Transverse colon (tissue), 4 donors: ENCODE data around the gene TMEM252. TPM values are rescaled to one million over a fixed set of nuclear protein-coding genes. Genes with fewer than 3 reads are reported as not detected.

Experiments
- DNase-seq: peaks from one replicate; pipeline ENCODE4 v3.0.0-alpha.2; 2019
- H3K27ac ChIP-seq, 4 donors: fragments of 200-600 bp; sonication (generic); 2 replicates each; pipeline ENCODE4 v1.5.1; 2016 to 2018; ENCODE audit warnings: inconsistent platforms in 4 of 4
- H3K27me3 ChIP-seq: fragments of 200-600 bp; sonication (generic); 2 replicates; pipeline ENCODE4 v1.5.1; 2017; ENCODE audit warnings: inconsistent platforms
- H3K36me3 ChIP-seq, 4 donors: fragments of 200-600 bp; sonication (generic); 2 replicates each; pipeline ENCODE4 v1.5.1; 2017 to 2019; ENCODE audit warnings: inconsistent platforms in 4 of 4
- H3K4me1 ChIP-seq, 4 donors: fragments of 200-600 bp; sonication (generic); 2 replicates each; pipeline ENCODE4 v1.5.1; 2017 to 2020; ENCODE audit warnings: inconsistent platforms in 4 of 4
- H3K4me3 ChIP-seq, 4 donors: fragments of 200-600 bp; sonication (generic); 1 replicate in 1 of 4; 2 replicates in 3 of 4; pipeline versions ENCODE4 v1.5.1 to v1.6.1; 2017 to 2019; ENCODE audit warnings: inconsistent platforms in 4 of 4
- H3K9me3 ChIP-seq, 2 donors: fragments of 200-600 bp; sonication (generic); 2 replicates each; pipeline ENCODE4 v1.5.1; 2017 to 2019; ENCODE audit warnings: inconsistent platforms in 2 of 2
- CTCF ChIP-seq, 5 experiments: fragments of 200-600 bp in 3 of 5; fragments of 450-650 bp in 2 of 5; sonication (generic) in 3 of 5; IDR thresholded peaks; 1 replicate in 2 of 5; 2 replicates in 3 of 5; pipeline ENCODE4 v1.5.1; 2016 to 2017; ENCODE audit warnings: antibody characterized with exemption in 5 of 5, inconsistent platforms in 3 of 5, mild to moderate bottlenecking in 2 of 5, moderate library complexity in 1 of 5
- EP300 ChIP-seq: sonication (generic); formaldehyde crosslinking; IDR thresholded peaks from one replicate; pipeline ENCODE4 v1.6.1; 2017; ENCODE audit warnings: antibody characterized with exemption, low read depth
- POLR2A ChIP-seq: fragments of 450-650 bp; IDR thresholded peaks from one replicate; pipeline ENCODE4 v1.6.1; 2016; ENCODE audit warnings: antibody characterized with exemption, mild to moderate bottlenecking, moderate library complexity
- POLR2AphosphoS5 ChIP-seq, 3 donors: sonication (generic); formaldehyde crosslinking; IDR thresholded peaks; one replicate each; pipeline ENCODE4 v1.6.1; 2016; ENCODE audit warnings: antibody characterized with exemption in 3 of 3
- WGBS, 2 donors: methylation state at CpG; one replicate each; pipeline ENCODE4 v1.1.5; 2018; ENCODE audit warnings: low coverage in 1 of 2; 5-methylcytosine and 5-hydroxymethylcytosine counted together
- in situ Hi-C, 4 donors: fragments of 200-750 bp; cut with MboI; loops; one replicate each; pipeline versions ENCODE4 v1.15.0 to v1.15.1; 2017; ENCODE audit warnings: low sequenced_read_pairs in 3 of 4, low pct_ligation_motif_present in 1 of 4, low pct_unique_long_range_greater_than_20kb in 1 of 4
- intact Hi-C: fragments of 100-400 bp; cut with DNase I; formaldehyde crosslinking; loops from one replicate; pipeline ENCODE4 v1.15.1; 2023; ENCODE audit warnings: low total_unique reads
- total RNA-seq, 4 donors: library from RNA; depleted of rRNA; stranded (reverse); fragments of >200 nt; gene quantifications; one replicate each; pipeline ENCODE4 v1.1.0, GENCODE V29; 2016

TMEM252 gene
- total RNA-seq: 1 to 10 TPM in 1 of 4 donors, under 1 TPM in 1, not detected in 2; 0.48 to 2.3 TPM

- peaks cover 18 to 34% (median 24%) of the 10 kb centered on the region in 4 donors for H3K4me1 ChIP-seq
- 23 to 38% methylated on average over 5 to 8 of the region's 8 CpGs for WGBS, 2 donors
- H3K36me3 ChIP-seq: no peaks in the 10 kb centered on the region
- peak within 1 kb of the TSS; percentile 66 to 82 (median 74) for H3K27ac ChIP-seq
- H3K27me3 ChIP-seq: no peaks in the 10 kb centered on the region
- no peaks in the 10 kb centered on the region for H3K9me3 ChIP-seq
- DNase-seq: peak; percentile 47
- H3K4me3 ChIP-seq: no peak within 1 kb of the TSS
- in situ Hi-C loops (no loop called here), intact Hi-C loops (no loop called here)
- TF ChIP-seq POLR2AphosphoS5 (IDR thresholded peaks at IDR 0.05): peak; percentile 18 to 63 (median 61)
- no peak for TF ChIP-seq CTCF (IDR thresholded peaks at IDR 0.05)
Observed at GRCh38 chr9:68540712-68541535, at the start of gene TMEM252. Gene TMEM252 (minus strand): TSS chr9:68540883. CDS start chr9:68540814, 69 bp downstream.

- intact Hi-C loops (no loop called here), in situ Hi-C loops (loop anchor here in 3 of 4 donors (10.0 to 25.0 kb wide), 4 partner anchors 90 to 427 kb away; partner anchors contain the start of gene PRKACG (in 1 of the 3))
- WGBS, 2 donors: 77 to 88% methylated on average over 5 to 19 of the region's 19 CpGs
- Histone ChIP-seq H3K9me3 (peaks cover 4% of the 10 kb centered on the region in 2 donors), H3K27ac (no peak overlapping the region), H3K36me3 (no peaks in the 10 kb centered on the region), H3K4me1 (no peaks in the 10 kb centered on the region), H3K4me3 (no peak overlapping the region), H3K27me3 (no peaks in the 10 kb centered on the region)
- TF ChIP-seq POLR2AphosphoS5 (IDR thresholded peaks at IDR 0.05): no peak
- no peak for TF ChIP-seq POLR2A
- no peak for TF ChIP-seq CTCF (IDR thresholded peaks at IDR 0.05)
- no peak for TF ChIP-seq EP300
- DNase-seq: no peak
Observed at GRCh38 chr9:68585034-68585761, 44.5 kb upstream of the TMEM252 start.

- intact Hi-C loops (no loop called here), in situ Hi-C loops (loop anchor here (5.0 to 25.0 kb wide), 5 partner anchors 90 to 428 kb away; partner anchors contain the start of gene PRKACG (in 1 of the 4))
- TF ChIP-seq CTCF (IDR thresholded peaks at IDR 0.05): peak; percentile 97 to 99 (median 97)
- TF ChIP-seq POLR2A: no peak
- TF ChIP-seq POLR2AphosphoS5 (IDR thresholded peaks at IDR 0.05): peak in 1 of 3 donors; percentile 30
- DNase-seq: peak; percentile 87
- Histone ChIP-seq H3K4me1 (no peaks in the 10 kb centered on the region), H3K36me3 (no peaks in the 10 kb centered on the region), H3K4me3 (no peak overlapping the region), H3K27ac (no peak overlapping the region), H3K27me3 (no peaks in the 10 kb centered on the region), H3K9me3 (peaks cover 4% of the 10 kb centered on the region in 2 donors)
- WGBS, 2 donors: 20 to 50% methylated on average over 3 to 16 of the region's 16 CpGs
Observed at GRCh38 chr9:68584189-68585033, 43.7 kb upstream of the TMEM252 start.
